ENCODE data around the gene GPC4.

DNA sequence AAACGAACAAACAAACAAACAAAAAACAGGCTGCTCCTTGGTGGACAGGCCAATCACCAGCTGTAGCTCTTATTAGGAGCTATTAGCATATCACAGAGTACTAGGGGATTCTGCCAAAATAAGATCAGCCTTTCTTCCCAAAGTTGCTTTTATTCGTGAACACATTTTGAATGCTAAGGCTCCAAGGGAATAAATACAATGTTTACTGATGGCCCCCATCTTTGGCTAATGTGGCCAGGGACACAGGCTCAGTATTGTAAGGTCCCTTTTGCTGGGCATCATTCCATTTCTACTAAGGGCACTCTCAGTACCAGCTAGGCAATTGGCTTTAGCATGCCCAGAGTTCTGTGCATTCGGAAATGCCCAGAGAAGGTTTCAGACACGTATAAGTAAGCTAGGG is 84.3 kb downstream of the GPC4 start:
- TF ChIP-seq CTCF (IDR thresholded peaks at IDR 0.05) (no peak), EP300 (IDR thresholded peaks at IDR 0.05; ENCODE audit: low read depth) (no peak)
